OCI-LY3 (cell line): Measurements from ENCODE around the gene BIK.
"Not testable (repeated sequence)": the region's sequence is repeated elsewhere in the genome, so short reads cannot be mapped to it uniquely, and the experiment has no call there.

Experiments used
- EZH2phosphoT487 ChIP-seq: fragments of 200-600 bp; shearing (Covaris generic); IDR thresholded peaks from 2 replicates; pipeline ENCODE4 v1.6.1; 2018; ENCODE audit warnings: antibody characterized with exemption, mixed run types, low read depth
- TF ChIP-seq, protein P1 (sequence below): fragments of 200-600, 300-600 bp; sonication (generic); IDR thresholded peaks from 2 replicates; pipeline ENCODE4 v1.5.1; 2014; ENCODE audit warnings: antibody characterized with exemption, low read length, low read depth

DNA sequence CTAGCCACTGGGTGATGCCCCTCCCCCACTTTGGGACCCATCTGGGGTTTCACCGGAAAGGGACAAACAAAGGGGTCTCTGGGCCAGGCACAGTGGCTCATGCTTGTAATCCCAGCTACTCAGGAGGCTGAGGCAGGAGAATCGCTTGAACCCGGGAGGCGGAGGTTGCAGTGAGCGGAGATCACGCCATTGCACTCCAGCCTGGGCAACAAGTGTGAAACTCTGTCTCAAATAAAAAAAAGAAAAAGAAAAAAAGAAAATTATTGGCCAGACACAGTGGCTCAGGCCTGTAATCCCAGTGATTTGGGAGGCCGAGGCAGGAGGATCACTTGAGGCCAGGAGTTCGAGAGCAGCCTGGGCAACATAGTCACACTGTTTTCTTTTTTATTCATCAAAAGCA lies 34.8 kb downstream of the BIK start:
- TF ChIP-seq, protein P1, sequence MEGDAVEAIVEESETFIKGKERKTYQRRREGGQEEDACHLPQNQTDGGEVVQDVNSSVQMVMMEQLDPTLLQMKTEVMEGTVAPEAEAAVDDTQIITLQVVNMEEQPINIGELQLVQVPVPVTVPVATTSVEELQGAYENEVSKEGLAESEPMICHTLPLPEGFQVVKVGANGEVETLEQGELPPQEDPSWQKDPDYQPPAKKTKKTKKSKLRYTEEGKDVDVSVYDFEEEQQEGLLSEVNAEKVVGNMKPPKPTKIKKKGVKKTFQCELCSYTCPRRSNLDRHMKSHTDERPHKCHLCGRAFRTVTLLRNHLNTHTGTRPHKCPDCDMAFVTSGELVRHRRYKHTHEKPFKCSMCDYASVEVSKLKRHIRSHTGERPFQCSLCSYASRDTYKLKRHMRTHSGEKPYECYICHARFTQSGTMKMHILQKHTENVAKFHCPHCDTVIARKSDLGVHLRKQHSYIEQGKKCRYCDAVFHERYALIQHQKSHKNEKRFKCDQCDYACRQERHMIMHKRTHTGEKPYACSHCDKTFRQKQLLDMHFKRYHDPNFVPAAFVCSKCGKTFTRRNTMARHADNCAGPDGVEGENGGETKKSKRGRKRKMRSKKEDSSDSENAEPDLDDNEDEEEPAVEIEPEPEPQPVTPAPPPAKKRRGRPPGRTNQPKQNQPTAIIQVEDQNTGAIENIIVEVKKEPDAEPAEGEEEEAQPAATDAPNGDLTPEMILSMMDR, result not testable (repeated sequence)
- TF ChIP-seq EZH2phosphoT487, result not testable (repeated sequence)
